Measurements from ENCODE around the gene CDH6.

DNA sequence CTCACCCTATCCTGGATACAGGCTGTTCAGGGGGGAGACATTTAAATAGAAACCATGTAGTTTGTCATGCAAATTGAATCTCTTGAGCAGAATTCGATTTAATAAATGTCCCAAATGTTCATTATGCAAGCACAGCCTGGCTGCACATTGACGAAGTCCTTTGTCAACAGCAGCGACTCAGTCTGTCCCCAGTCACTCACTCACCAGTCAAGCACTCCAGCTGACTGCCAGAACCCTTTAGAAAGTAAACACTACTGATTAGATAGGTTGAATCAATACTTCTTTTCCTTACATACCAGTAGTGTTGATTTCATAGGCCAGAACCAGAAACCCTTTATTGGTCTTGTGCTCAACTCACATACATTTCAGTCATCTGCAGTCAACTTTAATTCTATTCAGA is 27.5 kb downstream of the CDH6 start:
- TF ChIP-seq POLR2A (IDR thresholded peaks at IDR 0.05) = no peak
- TF ChIP-seq, protein P1, sequence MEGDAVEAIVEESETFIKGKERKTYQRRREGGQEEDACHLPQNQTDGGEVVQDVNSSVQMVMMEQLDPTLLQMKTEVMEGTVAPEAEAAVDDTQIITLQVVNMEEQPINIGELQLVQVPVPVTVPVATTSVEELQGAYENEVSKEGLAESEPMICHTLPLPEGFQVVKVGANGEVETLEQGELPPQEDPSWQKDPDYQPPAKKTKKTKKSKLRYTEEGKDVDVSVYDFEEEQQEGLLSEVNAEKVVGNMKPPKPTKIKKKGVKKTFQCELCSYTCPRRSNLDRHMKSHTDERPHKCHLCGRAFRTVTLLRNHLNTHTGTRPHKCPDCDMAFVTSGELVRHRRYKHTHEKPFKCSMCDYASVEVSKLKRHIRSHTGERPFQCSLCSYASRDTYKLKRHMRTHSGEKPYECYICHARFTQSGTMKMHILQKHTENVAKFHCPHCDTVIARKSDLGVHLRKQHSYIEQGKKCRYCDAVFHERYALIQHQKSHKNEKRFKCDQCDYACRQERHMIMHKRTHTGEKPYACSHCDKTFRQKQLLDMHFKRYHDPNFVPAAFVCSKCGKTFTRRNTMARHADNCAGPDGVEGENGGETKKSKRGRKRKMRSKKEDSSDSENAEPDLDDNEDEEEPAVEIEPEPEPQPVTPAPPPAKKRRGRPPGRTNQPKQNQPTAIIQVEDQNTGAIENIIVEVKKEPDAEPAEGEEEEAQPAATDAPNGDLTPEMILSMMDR (IDR thresholded peaks at IDR 0.05) = no peak
